Sigmoid colon (tissue), 4 donors: ENCODE measurements around the gene TSPAN5.

Source experiments
- CTCF ChIP-seq, 4 experiments: fragments of 450-650 bp in 3 of 4; fragments of 200-600 bp in 1 of 4; IDR thresholded peaks; one replicate each; pipeline ENCODE4 v1.5.1; 2016 to 2019; ENCODE audit warnings: antibody characterized with exemption in 4 of 4, mild to moderate bottlenecking in 3 of 4, moderate library complexity in 2 of 4
- EP300 ChIP-seq, 4 donors: sonication (generic); formaldehyde crosslinking; IDR thresholded peaks; one replicate each; pipeline ENCODE4 v1.6.1; 2017; ENCODE audit warnings: antibody characterized with exemption in 4 of 4
- POLR2A ChIP-seq, 2 donors: fragments of 450-650 bp; IDR thresholded peaks; one replicate each; pipeline ENCODE4 v1.6.1; 2016; ENCODE audit warnings: antibody characterized with exemption in 2 of 2, mild to moderate bottlenecking in 2 of 2, moderate library complexity in 2 of 2

- TF ChIP-seq CTCF (IDR thresholded peaks at IDR 0.05) (no peak), EP300 (IDR thresholded peaks at IDR 0.05) (no peak), POLR2A (IDR thresholded peaks at IDR 0.05) (no peak)
These were observed 102.0 kb downstream of the TSPAN5 start for GRCh38 chr4:98556451-98556850.
